ENCODE results near the gene CFI. TPM values are rescaled to one million over a fixed set of nuclear protein-coding genes. Genes with fewer than 3 reads are reported as not detected.
A peak's percentile ranks its signal among the peaks of the same experiment; 100 is the strongest.

CFI gene
- total RNA-seq (2022) (0.16 TPM in 1 of 2 replicates, not detected in the other), Bru-seq, nascent RNA (percentile 9 among the genes with signal in this experiment), BruChase-seq, experiment 1, labeled RNA remaining after a 6-hour chase (not detected), BruChase-seq, experiment 2, labeled RNA remaining after a 2-hour chase (not detected)
- long read RNA-seq, result 0 reads

GRCh38 chr4:109801895-109802319, at the start of gene CFI:
Gene CFI, minus strand, starts transcription at chr4:109801999. Its CDS starts 28 bp downstream, at chr4:109801971.
- no TSS peak for BruUV-seq (replicated peaks)
- no peaks in the 10 kb centered on the region for H3K36me3 Mint-ChIP-seq (ENCODE audit: insufficient read depth, unreplicated experiment)
- DNase-seq (ENCODE audit: unreplicated experiment), result peak; percentile 81
- CTCF ChIA-PET, result interaction anchor here (1.0 to 1.3 kb wide), 4 partner anchors 13 to 379 kb away, joined by 3 to 5 read pairs (median 4); no protein-coding TSS in a partner anchor
- no peaks in the 10 kb centered on the region for H3K27me3 Mint-ChIP-seq (ENCODE audit: insufficient read depth, unreplicated experiment)
- no peak for TF ChIP-seq CTCF (IDR thresholded peaks at IDR 0.05; ENCODE audit: unreplicated experiment)
- no peaks in the 10 kb centered on the region for H3K9me3 Mint-ChIP-seq (ENCODE audit: unreplicated experiment)
- intact Hi-C loops (cut with micrococcal nuclease), result no loop called here
- no peak within 1 kb of the TSS for H3K27ac Mint-ChIP-seq (ENCODE audit: low read depth, unreplicated experiment)
- H3K4me1 Mint-ChIP-seq (ENCODE audit: insufficient read depth, unreplicated experiment), result no peaks in the 10 kb centered on the region
- POLR2A ChIA-PET, result interaction anchor here (0.6 to 1.0 kb wide), 4 partner anchors 70 to 245 kb away, joined by 3 to 4 read pairs (median 3); no protein-coding TSS in a partner anchor
- H3K4me3 Mint-ChIP-seq (ENCODE audit: unreplicated experiment), result no peak within 1 kb of the TSS

GRCh38 chr4:109850601-109851000, 48.8 kb upstream of the CFI start:
- DNase-seq (ENCODE audit: unreplicated experiment), result no peak
- no peaks in the 10 kb centered on the region for H3K36me3 Mint-ChIP-seq (ENCODE audit: insufficient read depth, unreplicated experiment)
- H3K27ac Mint-ChIP-seq (ENCODE audit: low read depth, unreplicated experiment), result no peak overlapping the region
- ChIA-PET CTCF (no interaction called here), POLR2A (no interaction called here)
- no TSS peak for BruUV-seq (replicated peaks)
- H3K4me1 Mint-ChIP-seq (ENCODE audit: insufficient read depth, unreplicated experiment), result no peaks in the 10 kb centered on the region
- no peak for TF ChIP-seq CTCF (IDR thresholded peaks at IDR 0.05; ENCODE audit: unreplicated experiment)
- H3K9me3 Mint-ChIP-seq (ENCODE audit: unreplicated experiment), result no peaks in the 10 kb centered on the region
- intact Hi-C loops (cut with micrococcal nuclease), result no loop called here
- H3K27me3 Mint-ChIP-seq (ENCODE audit: insufficient read depth, unreplicated experiment), result no peaks in the 10 kb centered on the region
- H3K4me3 Mint-ChIP-seq (ENCODE audit: unreplicated experiment), result no peak overlapping the region

DNA sequence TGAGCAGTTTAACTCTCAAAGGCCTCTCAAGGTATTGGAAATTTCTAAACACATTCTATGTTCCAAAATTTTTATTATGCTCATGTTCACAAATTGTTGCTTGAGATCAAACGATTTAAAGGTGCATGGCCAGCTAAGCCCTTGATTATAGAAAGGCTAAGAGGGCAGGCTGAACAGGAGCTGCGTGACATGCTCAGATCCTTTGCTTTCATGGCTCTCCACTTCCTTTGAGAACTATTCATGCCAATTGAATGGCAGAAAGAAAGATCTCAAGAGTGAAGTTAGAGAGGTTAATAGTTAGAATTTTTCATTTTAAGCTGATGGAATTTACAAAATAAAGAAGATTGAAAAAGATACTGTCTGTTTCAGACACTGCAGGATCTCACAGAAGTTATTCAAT, 46.7 kb upstream of the CFI start:
- ChIA-PET CTCF (no interaction called here), POLR2A (no interaction called here)
- no peaks in the 10 kb centered on the region for H3K27me3 Mint-ChIP-seq (ENCODE audit: insufficient read depth, unreplicated experiment)
- no peaks in the 10 kb centered on the region for H3K36me3 Mint-ChIP-seq (ENCODE audit: insufficient read depth, unreplicated experiment)
- TF ChIP-seq CTCF (IDR thresholded peaks at IDR 0.05; ENCODE audit: unreplicated experiment), result no peak
- no peaks in the 10 kb centered on the region for H3K4me1 Mint-ChIP-seq (ENCODE audit: insufficient read depth, unreplicated experiment)
- BruUV-seq (replicated peaks), result no TSS peak
- DNase-seq (ENCODE audit: unreplicated experiment), result no peak
- H3K9me3 Mint-ChIP-seq (ENCODE audit: unreplicated experiment), result no peaks in the 10 kb centered on the region
- H3K4me3 Mint-ChIP-seq (ENCODE audit: unreplicated experiment), result no peak overlapping the region
- no peak overlapping the region for H3K27ac Mint-ChIP-seq (ENCODE audit: low read depth, unreplicated experiment)
- intact Hi-C loops (cut with micrococcal nuclease), result no loop called here

DNA sequence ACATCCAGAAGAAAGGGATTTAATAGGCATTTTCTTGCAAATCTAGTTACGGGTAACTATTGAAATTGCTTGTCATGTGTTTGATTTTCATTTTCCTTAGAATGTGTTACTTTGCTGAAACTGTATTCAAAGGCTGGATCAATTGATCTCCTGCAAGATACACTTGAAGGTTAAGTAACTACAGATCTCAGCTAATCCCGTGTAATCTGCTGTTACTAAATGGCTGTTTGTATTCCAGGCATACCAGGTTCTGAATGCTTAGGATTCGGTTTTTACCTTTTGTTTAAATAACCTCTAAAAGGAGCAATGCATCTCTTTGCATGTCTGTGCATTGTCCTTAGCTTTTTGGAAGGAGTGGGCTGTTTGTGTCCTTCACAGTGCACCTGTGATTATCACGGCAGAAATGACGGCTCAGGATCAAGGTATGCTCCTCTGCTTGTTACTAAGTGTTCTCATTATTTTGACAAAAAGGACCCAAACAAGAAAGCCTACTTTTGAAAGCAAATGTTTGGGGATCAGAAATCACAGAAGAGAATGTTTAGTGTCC, 46.2 kb upstream of the CFI start, which contains the start of gene LRIT3:
LRIT3 (plus strand) TSS at position 212 of the 547 bp plus-strand sequence; CDS start at position 307, 95 bp downstream.
- H3K36me3 Mint-ChIP-seq (ENCODE audit: insufficient read depth, unreplicated experiment), result no peaks in the 10 kb centered on the region
- H3K27ac Mint-ChIP-seq (ENCODE audit: low read depth, unreplicated experiment), result no peak within 1 kb of the TSS
- ChIA-PET CTCF (no interaction called here), POLR2A (no interaction called here)
- TF ChIP-seq CTCF (IDR thresholded peaks at IDR 0.05; ENCODE audit: unreplicated experiment), result no peak
- no TSS peak for BruUV-seq (replicated peaks)
- DNase-seq (ENCODE audit: unreplicated experiment), result no peak
- no peaks in the 10 kb centered on the region for H3K27me3 Mint-ChIP-seq (ENCODE audit: insufficient read depth, unreplicated experiment)
- intact Hi-C loops (cut with micrococcal nuclease), result no loop called here
- no peak within 1 kb of the TSS for H3K4me3 Mint-ChIP-seq (ENCODE audit: unreplicated experiment)
- H3K4me1 Mint-ChIP-seq (ENCODE audit: insufficient read depth, unreplicated experiment), result no peaks in the 10 kb centered on the region
- H3K9me3 Mint-ChIP-seq (ENCODE audit: unreplicated experiment), result no peaks in the 10 kb centered on the region

Measured in MCF 10A (cell line).